K562 treated with DMSO at 1 percent for 12 hours (cell line): Measurements from ENCODE around the gene CPSF3. TPM values are rescaled to one million over a fixed set of nuclear protein-coding genes. Genes with fewer than 3 reads are reported as not detected.

ENCODE experiments used
- total RNA-seq: library from RNA; unstranded; fragments of 300-600 nt; gene quantifications from 2 replicates; pipeline ENCODE4 v1.2.3, GENCODE V29; 2022; ENCODE audit not compliant: insufficient read depth

CPSF3 gene
- total RNA-seq = 35.4 and 58.7 TPM in 2 replicates

GRCh38 chr2:9423100-9423921 lies at the start of gene CPSF3, which contains the start of gene ITGB1BP1:
Gene CPSF3 (plus strand): TSS chr2:9423654. CDS start chr2:9423774, 120 bp downstream.
Gene ITGB1BP1 (minus strand): TSS chr2:9423528. CDS start chr2:9418697, 4,831 bp downstream.

DNA sequence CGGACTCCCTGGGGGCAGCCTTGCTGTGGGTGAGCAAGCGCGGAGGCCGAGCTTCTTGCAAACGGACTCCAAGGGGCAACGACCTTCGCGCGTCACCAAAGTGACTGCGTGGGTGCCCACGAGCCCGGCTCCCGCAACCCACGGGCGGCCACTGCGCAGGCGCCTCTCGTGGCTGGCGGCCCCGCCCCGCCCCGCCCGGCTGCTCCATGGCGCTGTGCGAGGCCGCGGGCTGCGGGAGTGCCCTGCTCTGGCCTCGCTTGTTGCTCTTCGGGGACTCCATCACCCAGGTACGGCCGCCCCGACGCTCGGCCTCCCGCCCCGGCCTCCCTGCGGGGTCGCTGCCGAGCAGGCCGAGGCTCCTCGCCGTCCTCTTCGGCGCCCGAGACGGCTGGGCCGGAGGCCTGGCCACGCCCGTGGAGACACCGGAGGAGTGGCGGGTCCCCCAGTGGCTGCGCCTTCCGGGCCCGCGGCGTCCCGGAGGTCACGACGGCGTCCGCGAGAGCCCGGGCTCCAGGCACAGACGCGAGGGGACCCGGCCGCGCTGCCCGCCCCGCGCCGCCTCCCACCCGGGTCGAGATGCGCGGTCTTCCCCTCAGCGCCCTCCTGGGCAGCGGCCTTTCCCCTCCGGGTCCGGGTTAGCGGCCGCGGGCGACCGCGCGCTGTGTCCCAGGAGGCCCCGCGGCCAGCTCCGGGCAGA lies 51.1 kb downstream of the CPSF3 start, which contains the start of gene IAH1:
IAH1 (plus strand) TSS at position 191 of the 697 bp plus-strand sequence; CDS start at position 207, 16 bp downstream.

Other genes starting within 250 kb of the CPSF3 start
- 0.92 and 5.3 TPM in 2 replicates for gene ASAP2, start 216.8 kb upstream of the CPSF3 start, total RNA-seq
- 32.6 and 40.9 TPM in 2 replicates for gene ITGB1BP1, start 126 bp upstream of the CPSF3 start, total RNA-seq
- 1.3 TPM in 1 of 2 replicates, not detected in the other for gene IAH1, start 50.9 kb downstream of the CPSF3 start, total RNA-seq
- 7.8 and 24.1 TPM in 2 replicates for gene ADAM17, start 132.2 kb downstream of the CPSF3 start, total RNA-seq
- 98.0 and 164 TPM in 2 replicates for gene YWHAQ, start 207.3 kb downstream of the CPSF3 start, total RNA-seq